Astrocyte (in vitro differentiated cells and primary cell): ENCODE data around the gene SLC43A1. TPM values are rescaled to one million over a fixed set of nuclear protein-coding genes. Genes with fewer than 3 reads are reported as not detected.
"Not testable (repeated sequence)": the region's sequence is repeated elsewhere in the genome, so short reads cannot be mapped to it uniquely, and the experiment has no call there.

Experiments used
- DNase-seq: peaks from one replicate; pipeline ENCODE4 v3.0.0-alpha.2; 2010; ENCODE audit warnings: low read depth
- FAIRE-seq: peaks from 2 replicates; lab custom pipeline; 2011; peaks lifted over from hg19 to GRCh38; lab: Jason Lieb, UNC
- H2AFZ ChIP-seq: 2 replicates; pipeline ENCODE4 v1.6.0; 2012; ENCODE audit warnings: low read depth, low read length, inconsistent platforms
- H3K27ac ChIP-seq: 2 replicates; pipeline ENCODE4 v1.5.1; 2011; ENCODE audit warnings: low read depth, low read length, inconsistent platforms
- H3K27me3 ChIP-seq: 2 replicates; pipeline ENCODE4 v1.6.0; 2011; ENCODE audit warnings: low read length, inconsistent platforms; ENCODE audit not compliant: insufficient read depth
- H3K36me3 ChIP-seq: 2 replicates; pipeline ENCODE4 v1.5.1; 2011; ENCODE audit warnings: low read length, inconsistent platforms; ENCODE audit not compliant: insufficient read depth
- H3K4me1 ChIP-seq: 2 replicates; pipeline ENCODE4 v1.5.1; 2011; ENCODE audit warnings: low read length, inconsistent platforms; ENCODE audit not compliant: insufficient read depth
- H3K4me2 ChIP-seq: 2 replicates; pipeline ENCODE4 v1.6.0; 2012; ENCODE audit warnings: low read length, inconsistent platforms
- H3K4me3 ChIP-seq: 2 replicates; pipeline ENCODE4 v1.5.1; 2011; ENCODE audit warnings: low read depth, mild to moderate bottlenecking, low read length, inconsistent platforms; ENCODE audit not compliant: insufficient read depth
- H3K79me2 ChIP-seq: 2 replicates; pipeline ENCODE4 v1.6.0; 2012; ENCODE audit warnings: mild to moderate bottlenecking, low read length, inconsistent platforms; ENCODE audit not compliant: insufficient read depth
- H3K9ac ChIP-seq: 2 replicates; pipeline ENCODE4 v1.6.0; 2012; ENCODE audit warnings: mild to moderate bottlenecking, low read length, inconsistent platforms
- H3K9me3 ChIP-seq: 2 replicates; pipeline ENCODE4 v1.5.1; 2012; ENCODE audit warnings: low read depth, mild to moderate bottlenecking, low read length, inconsistent platforms; ENCODE audit not compliant: insufficient read depth
- H4K20me1 ChIP-seq: 2 replicates; pipeline ENCODE4 v1.6.0; 2012; ENCODE audit warnings: low read length, inconsistent platforms; ENCODE audit not compliant: insufficient read depth
- H3K27ac Mint-ChIP-seq: one replicate; pipeline ENCODE4 v1.8.0; 2021; ENCODE audit warnings: mild to moderate bottlenecking, mixed read lengths; ENCODE audit not compliant: unreplicated experiment
- H3K27me3 Mint-ChIP-seq: one replicate; pipeline ENCODE4 v1.8.0; 2021; ENCODE audit warnings: low read depth, mixed read lengths; ENCODE audit not compliant: unreplicated experiment
- H3K36me3 Mint-ChIP-seq: one replicate; pipeline ENCODE4 v1.8.0; 2021; ENCODE audit warnings: low read depth, mixed read lengths; ENCODE audit not compliant: unreplicated experiment
- H3K4me1 Mint-ChIP-seq: one replicate; pipeline ENCODE4 v1.8.0; 2021; ENCODE audit warnings: low read depth, mixed read lengths; ENCODE audit not compliant: unreplicated experiment
- H3K4me3 Mint-ChIP-seq: one replicate; pipeline ENCODE4 v1.8.0; 2021; ENCODE audit warnings: mild to moderate bottlenecking, moderate library complexity, mixed read lengths; ENCODE audit not compliant: unreplicated experiment
- H3K9me3 Mint-ChIP-seq: one replicate; pipeline ENCODE4 v1.8.0; 2021; ENCODE audit warnings: mild to moderate bottlenecking, mixed read lengths; ENCODE audit not compliant: unreplicated experiment
- EZH2 ChIP-seq: IDR thresholded peaks from 2 replicates; pipeline ENCODE4 v1.6.1; 2012; ENCODE audit warnings: mild to moderate bottlenecking, low read length, inconsistent platforms; ENCODE audit not compliant: insufficient read depth
- total RNA-seq: library from RNA; stranded (reverse); gene quantifications from 2 replicates; pipeline ENCODE4 v1.2.1, GENCODE V29; 2021
- TF ChIP-seq, protein P1 (sequence below): IDR thresholded peaks from 2 replicates; pipeline ENCODE4 v1.5.1; 2011; ENCODE audit warnings: low read depth, mild to moderate bottlenecking, inconsistent platforms, low read length, moderate library complexity; ENCODE audit not compliant: insufficient read depth

The SLC43A1 gene
- total RNA-seq, 1 donor from 2014 or later = 3.5 TPM

DNA sequence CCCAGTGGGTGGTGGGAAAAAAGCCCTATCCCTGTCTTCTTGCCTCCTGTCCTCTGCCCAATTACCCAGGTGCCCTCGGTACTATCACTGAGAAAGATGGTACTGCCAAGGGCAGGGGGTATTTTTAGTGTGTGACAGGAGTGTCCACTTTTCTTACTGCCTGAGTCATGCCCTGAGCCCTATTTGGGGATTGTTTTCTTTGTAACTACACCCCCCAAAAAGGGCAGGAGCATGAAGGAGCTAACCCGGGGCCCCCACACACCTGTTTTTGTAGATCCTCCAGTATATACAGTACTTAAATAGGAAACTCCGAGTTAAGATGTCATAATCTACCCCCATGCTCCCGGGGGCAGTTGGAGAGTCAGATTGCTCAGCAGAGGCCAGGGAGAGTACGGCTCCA lies 25.7 kb upstream of the SLC43A1 start:
- Histone ChIP-seq H3K9ac (no peak overlapping the region), H3K4me1 (no peaks in the 10 kb centered on the region), H3K27ac (no peak overlapping the region), H4K20me1 (no peaks in the 10 kb centered on the region), H3K79me2 (no peaks in the 10 kb centered on the region), H3K36me3 (no peaks in the 10 kb centered on the region), H3K9me3 (no peaks in the 10 kb centered on the region), H3K27me3 (no peaks in the 10 kb centered on the region), H3K4me3 (no peak overlapping the region), H2AFZ (no peak overlapping the region), H3K4me2 (no peak overlapping the region)
- Mint-ChIP-seq H3K4me3 (no peak overlapping the region), H3K27me3 (peaks cover 19% of the 10 kb centered on the region), H3K9me3 (peaks cover 2% of the 10 kb centered on the region), H3K27ac (no peak overlapping the region), H3K4me1 (no peaks in the 10 kb centered on the region), H3K36me3 (peaks cover 7% of the 10 kb centered on the region)
- no peak for FAIRE-seq
- DNase-seq = no peak
- TF ChIP-seq EZH2 = no peak
- TF ChIP-seq, protein P1, sequence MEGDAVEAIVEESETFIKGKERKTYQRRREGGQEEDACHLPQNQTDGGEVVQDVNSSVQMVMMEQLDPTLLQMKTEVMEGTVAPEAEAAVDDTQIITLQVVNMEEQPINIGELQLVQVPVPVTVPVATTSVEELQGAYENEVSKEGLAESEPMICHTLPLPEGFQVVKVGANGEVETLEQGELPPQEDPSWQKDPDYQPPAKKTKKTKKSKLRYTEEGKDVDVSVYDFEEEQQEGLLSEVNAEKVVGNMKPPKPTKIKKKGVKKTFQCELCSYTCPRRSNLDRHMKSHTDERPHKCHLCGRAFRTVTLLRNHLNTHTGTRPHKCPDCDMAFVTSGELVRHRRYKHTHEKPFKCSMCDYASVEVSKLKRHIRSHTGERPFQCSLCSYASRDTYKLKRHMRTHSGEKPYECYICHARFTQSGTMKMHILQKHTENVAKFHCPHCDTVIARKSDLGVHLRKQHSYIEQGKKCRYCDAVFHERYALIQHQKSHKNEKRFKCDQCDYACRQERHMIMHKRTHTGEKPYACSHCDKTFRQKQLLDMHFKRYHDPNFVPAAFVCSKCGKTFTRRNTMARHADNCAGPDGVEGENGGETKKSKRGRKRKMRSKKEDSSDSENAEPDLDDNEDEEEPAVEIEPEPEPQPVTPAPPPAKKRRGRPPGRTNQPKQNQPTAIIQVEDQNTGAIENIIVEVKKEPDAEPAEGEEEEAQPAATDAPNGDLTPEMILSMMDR = no peak

GRCh38 chr11:57539342-57539741 lies 23.8 kb upstream of the SLC43A1 start:
- Histone ChIP-seq H3K27me3 (peaks cover 2% of the 10 kb centered on the region), H3K27ac (no peak overlapping the region), H3K9ac (no peak overlapping the region), H3K36me3 (no peaks in the 10 kb centered on the region), H3K4me3 (no peak overlapping the region), H3K9me3 (no peaks in the 10 kb centered on the region), H3K4me1 (no peaks in the 10 kb centered on the region), H3K4me2 (no peak overlapping the region), H2AFZ (no peak overlapping the region), H4K20me1 (no peaks in the 10 kb centered on the region), H3K79me2 (no peaks in the 10 kb centered on the region)
- FAIRE-seq (no peak), DNase-seq (no peak)
- Mint-ChIP-seq H3K27me3 (peaks cover 20% of the 10 kb centered on the region), H3K9me3 (peaks cover 2% of the 10 kb centered on the region), H3K4me1 (no peaks in the 10 kb centered on the region), H3K36me3 (peaks cover 7% of the 10 kb centered on the region), H3K4me3 (no peak overlapping the region), H3K27ac (no peak overlapping the region)
- no peak for TF ChIP-seq EZH2
- TF ChIP-seq, protein P1 = no peak

- H3K36me3 ChIP-seq = no peaks in the 10 kb centered on the region
- peak within 1 kb of the TSS; percentile 53 for H3K27ac Mint-ChIP-seq
- no peaks in the 10 kb centered on the region for H3K9me3 ChIP-seq
- H3K9me3 Mint-ChIP-seq = peaks cover 2% of the 10 kb centered on the region
- no peak within 1 kb of the TSS for H3K4me2 ChIP-seq
- H4K20me1 ChIP-seq = no peaks in the 10 kb centered on the region
- H3K79me2 ChIP-seq = no peaks in the 10 kb centered on the region
- peaks cover 11% of the 10 kb centered on the region for H3K27me3 Mint-ChIP-seq
- no peak for FAIRE-seq
- H3K27ac ChIP-seq = no peak within 1 kb of the TSS
- no peaks in the 10 kb centered on the region for H3K4me1 Mint-ChIP-seq
- no peak for TF ChIP-seq EZH2
- TF ChIP-seq, protein P1 = no peak
- DNase-seq = no peak
- peaks cover 7% of the 10 kb centered on the region for H3K36me3 Mint-ChIP-seq
- no peak within 1 kb of the TSS for H3K4me3 Mint-ChIP-seq
- H3K4me1 ChIP-seq = no peaks in the 10 kb centered on the region
- no peak within 1 kb of the TSS for H3K4me3 ChIP-seq
- H2AFZ ChIP-seq = no peak within 1 kb of the TSS
- peaks cover 2% of the 10 kb centered on the region for H3K27me3 ChIP-seq
- no peak within 1 kb of the TSS for H3K9ac ChIP-seq
Measured at GRCh38 chr11:57536947-57537619, 21.6 kb upstream of the SLC43A1 start, which contains the start of gene SMTNL1. SMTNL1 (plus strand) TSS chr11:57537595; CDS start chr11:57542643, 5,048 bp downstream.

DNA sequence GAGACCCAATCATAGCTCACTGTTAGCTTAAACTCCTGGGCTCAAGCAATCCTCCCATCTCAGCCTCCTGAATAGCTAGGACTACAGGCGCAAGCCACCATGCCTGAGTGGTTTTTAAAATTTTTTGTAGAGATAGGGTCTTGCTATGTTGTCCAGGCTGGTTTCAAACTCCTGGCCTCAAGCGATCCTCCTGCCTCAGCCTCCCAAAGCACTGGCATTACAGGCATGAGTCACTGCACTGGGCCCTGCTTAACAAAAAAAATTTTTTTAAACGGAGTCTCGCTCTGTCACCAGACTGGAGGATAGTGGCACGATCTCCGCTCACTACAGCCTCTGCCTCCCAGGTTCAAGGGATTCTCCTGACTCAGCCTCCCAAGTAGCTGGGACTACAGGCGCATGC lies 18.9 kb upstream of the SLC43A1 start:
- H3K36me3 ChIP-seq, H3K4me3 Mint-ChIP-seq, H3K4me1 Mint-ChIP-seq, H3K4me3 ChIP-seq, H3K4me2 ChIP-seq, H4K20me1 ChIP-seq, H3K36me3 Mint-ChIP-seq, H3K9ac ChIP-seq, H2AFZ ChIP-seq, H3K27me3 Mint-ChIP-seq, H3K27me3 ChIP-seq, H3K9me3 ChIP-seq, H3K27ac Mint-ChIP-seq, H3K9me3 Mint-ChIP-seq, DNase-seq, FAIRE-seq, H3K27ac ChIP-seq, H3K4me1 ChIP-seq: not testable (repeated sequence)
- H3K79me2 ChIP-seq = peaks cover 12% of the 10 kb centered on the region
